Pancreas (tissue), 10 donors: ENCODE data around the gene NEURL4. TPM values are rescaled to one million over a fixed set of nuclear protein-coding genes. Genes with fewer than 3 reads are reported as not detected.

ENCODE experiments used
- ATAC-seq, 4 donors: fragments of 200-7000 bp; cut with Tn5 transposase; one replicate each; pipeline versions ENCODE4 v1.8.0 to v1.9.1; 2020; ENCODE audit warnings: mild to moderate bottlenecking in 4 of 4, moderate library complexity in 4 of 4
- DNase-seq, 6 donors: peaks; one replicate each; pipeline ENCODE4 v3.0.0-alpha.2; 2020
- FAIRE-seq: peaks from 2 replicates; lab custom pipeline; 2012; peaks lifted over from hg19 to GRCh38; lab: Jason Lieb, UNC
- H3K27ac ChIP-seq, 4 donors: fragments of 200-600 bp; sonication (generic); 1 replicate in 3 of 4; 2 replicates in 1 of 4; pipeline versions ENCODE4 v1.5.0 to v1.8.0; 2020
- H3K27me3 ChIP-seq, 4 donors: fragments of 200-600 bp; one replicate each; pipeline ENCODE4 v1.8.0; 2021
- H3K36me3 ChIP-seq, 3 donors: fragments of 200-600 bp; sonication (generic) in 1 of 3; one replicate each; pipeline versions ENCODE4 v1.5.0 to v1.8.0; 2020 to 2021
- H3K4me1 ChIP-seq, 3 donors: fragments of 200-600 bp; one replicate each; pipeline ENCODE4 v1.8.0; 2021
- H3K4me3 ChIP-seq, 4 donors: fragments of 200-600 bp; sonication (generic) in 2 of 4; one replicate each; pipeline versions ENCODE4 v1.5.0 to v1.8.0; 2020 to 2021
- H3K9me3 ChIP-seq, 4 donors: fragments of 200-600 bp; one replicate each; pipeline ENCODE4 v1.8.0; 2021
- WGBS, 2 donors: extraction: QIAGEN DNeasy Blood & Tissue Kit; methylation state at CpG; one replicate each; pipeline ENCODE4 v1.1.7; 2013; 5-methylcytosine and 5-hydroxymethylcytosine counted together
- intact Hi-C, 3 donors: fragments of 100-400 bp; cut with DNase I; formaldehyde crosslinking; loops; one replicate each; pipeline versions ENCODE4 v1.11.1 to v1.14.2; 2022
- polyA plus RNA-seq, 2 donors: library from polyadenylated mRNA; stranded (reverse); fragments of 200-250 nt; gene quantifications; one replicate each; pipeline ENCODE4 v1.2.3, GENCODE V29; 2013
- total RNA-seq, 6 donors: library from RNA; stranded (reverse); fragmentation: NEBNext Ultra II Directional in 4 of 6; extraction: Animal tissue kit (Norgen Biotek cat#: 25700) in 4 of 6; gene quantifications; one replicate each; pipeline versions ENCODE4 v1.2.1 to v1.2.4, GENCODE V29; 2021 to 2023
- TF ChIP-seq, protein P1 (sequence below), 4 donors: fragments of 200-600 bp; sonication (generic) in 3 of 4; IDR thresholded peaks; one replicate each; pipeline versions ENCODE4 v1.5.0 to v1.8.0; 2021; ENCODE audit warnings: antibody characterized with exemption in 4 of 4
- donor health status: healthy with polysubstance abuse.
- donor health status: DM: no; HTN: no; CAD: no; lungs with moderate emphysema.
- donor health status: DM: no; HTN: no; CAD: no.
- donor health status: control.
- donor health status: control.
- donor health status: Bipolar disorder and iron deficiency.
- donor health status: DM: yes; HTN: yes; CAD: no.
- donor health status: DM: no; HTN: no; CAD: no.
- donor health status: DM: no; HTN: no; CAD: no.
- donor health status: DM: yes; HTN: yes; CAD: no.

The NEURL4 gene
- total and polyA plus RNA-seq, 8 donors: 12.6 to 72.1 (median 18.3) TPM

DNA sequence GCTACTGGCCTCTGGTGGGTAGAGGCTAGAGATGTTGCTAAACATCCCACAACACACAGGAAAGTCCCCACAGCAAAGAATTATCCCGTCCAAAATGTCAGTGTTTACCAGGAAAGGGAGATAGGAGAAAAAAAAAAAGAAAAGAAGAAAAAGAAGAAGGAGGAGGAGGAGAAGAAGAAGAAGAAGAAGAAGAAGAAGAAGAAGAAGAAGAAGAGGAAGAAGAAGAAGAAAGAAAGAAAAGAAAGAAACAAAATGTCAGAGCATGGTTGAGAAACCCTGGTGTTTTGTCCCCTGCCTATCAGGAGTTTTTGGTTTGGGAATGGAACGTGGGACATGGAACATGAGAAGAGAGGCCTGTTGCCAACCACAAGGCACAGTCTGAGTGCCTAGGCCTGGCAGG lies 28.2 kb upstream of the NEURL4 start:
- no peak for FAIRE-seq
- no peaks in the 10 kb centered on the region for H3K9me3 ChIP-seq
- no peak for DNase-seq
- H3K4me1 ChIP-seq: peaks cover 0 to 12% (median 8%) of the 10 kb centered on the region in 3 donors
- no peak overlapping the region for H3K4me3 ChIP-seq
- ATAC-seq: no peak
- H3K27ac ChIP-seq: no peak overlapping the region
- WGBS, 2 donors: 61 to 77% methylated on average over 2 of the region's 2 CpGs
- H3K36me3 ChIP-seq: no peaks in the 10 kb centered on the region
- TF ChIP-seq, protein P1, sequence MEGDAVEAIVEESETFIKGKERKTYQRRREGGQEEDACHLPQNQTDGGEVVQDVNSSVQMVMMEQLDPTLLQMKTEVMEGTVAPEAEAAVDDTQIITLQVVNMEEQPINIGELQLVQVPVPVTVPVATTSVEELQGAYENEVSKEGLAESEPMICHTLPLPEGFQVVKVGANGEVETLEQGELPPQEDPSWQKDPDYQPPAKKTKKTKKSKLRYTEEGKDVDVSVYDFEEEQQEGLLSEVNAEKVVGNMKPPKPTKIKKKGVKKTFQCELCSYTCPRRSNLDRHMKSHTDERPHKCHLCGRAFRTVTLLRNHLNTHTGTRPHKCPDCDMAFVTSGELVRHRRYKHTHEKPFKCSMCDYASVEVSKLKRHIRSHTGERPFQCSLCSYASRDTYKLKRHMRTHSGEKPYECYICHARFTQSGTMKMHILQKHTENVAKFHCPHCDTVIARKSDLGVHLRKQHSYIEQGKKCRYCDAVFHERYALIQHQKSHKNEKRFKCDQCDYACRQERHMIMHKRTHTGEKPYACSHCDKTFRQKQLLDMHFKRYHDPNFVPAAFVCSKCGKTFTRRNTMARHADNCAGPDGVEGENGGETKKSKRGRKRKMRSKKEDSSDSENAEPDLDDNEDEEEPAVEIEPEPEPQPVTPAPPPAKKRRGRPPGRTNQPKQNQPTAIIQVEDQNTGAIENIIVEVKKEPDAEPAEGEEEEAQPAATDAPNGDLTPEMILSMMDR (IDR thresholded peaks at IDR 0.05): no peak
- no peaks in the 10 kb centered on the region for H3K27me3 ChIP-seq
- intact Hi-C loops: loop anchor here in 2 of 3 donors (10.0 kb wide), 3 partner anchors 77 to 227 kb away; partner anchors contain the start of genes FGF11 (in 2 of the 2), TMEM102 (in 2 of the 2), MPDU1 (in 1 of the 2) and TNFSF13 (in 1 of the 2)

DNA sequence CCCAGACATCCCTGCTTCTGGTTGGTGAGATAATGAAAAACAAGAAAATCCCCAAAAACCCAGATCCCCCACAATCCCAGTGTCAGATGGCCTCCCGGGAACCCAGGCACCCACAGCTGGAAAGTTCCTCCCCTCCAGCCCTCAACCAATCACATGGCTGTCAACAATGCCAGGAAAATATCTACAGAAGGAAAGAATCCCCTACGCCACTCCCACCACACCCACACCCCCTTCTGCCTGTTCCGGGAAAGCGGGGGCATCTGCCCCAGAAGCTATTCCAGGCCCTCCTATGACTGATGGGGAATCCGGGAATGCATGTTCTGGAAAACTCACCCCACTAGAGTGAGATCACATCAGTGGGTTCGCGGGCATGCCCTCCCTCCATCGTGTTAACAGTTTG lies 27.6 kb upstream of the NEURL4 start:
- ATAC-seq (no peak), DNase-seq (no peak), FAIRE-seq (no peak)
- intact Hi-C loops: loop anchor here in 2 of 3 donors (10.0 kb wide), 3 partner anchors 78 to 228 kb away; partner anchors contain the start of genes FGF11 (in 2 of the 2), TMEM102 (in 2 of the 2), MPDU1 (in 1 of the 2) and TNFSF13 (in 1 of the 2)
- H3K36me3 ChIP-seq: no peaks in the 10 kb centered on the region
- H3K27me3 ChIP-seq: no peaks in the 10 kb centered on the region
- TF ChIP-seq, protein P1 (IDR thresholded peaks at IDR 0.05): no peak
- WGBS, 2 donors: 59 to 64% methylated on average over 8 of the region's 8 CpGs
- H3K9me3 ChIP-seq: no peaks in the 10 kb centered on the region
- peaks cover 0 to 12% (median 8%) of the 10 kb centered on the region in 3 donors for H3K4me1 ChIP-seq
- H3K27ac ChIP-seq: no peak overlapping the region
- no peak overlapping the region for H3K4me3 ChIP-seq

DNA sequence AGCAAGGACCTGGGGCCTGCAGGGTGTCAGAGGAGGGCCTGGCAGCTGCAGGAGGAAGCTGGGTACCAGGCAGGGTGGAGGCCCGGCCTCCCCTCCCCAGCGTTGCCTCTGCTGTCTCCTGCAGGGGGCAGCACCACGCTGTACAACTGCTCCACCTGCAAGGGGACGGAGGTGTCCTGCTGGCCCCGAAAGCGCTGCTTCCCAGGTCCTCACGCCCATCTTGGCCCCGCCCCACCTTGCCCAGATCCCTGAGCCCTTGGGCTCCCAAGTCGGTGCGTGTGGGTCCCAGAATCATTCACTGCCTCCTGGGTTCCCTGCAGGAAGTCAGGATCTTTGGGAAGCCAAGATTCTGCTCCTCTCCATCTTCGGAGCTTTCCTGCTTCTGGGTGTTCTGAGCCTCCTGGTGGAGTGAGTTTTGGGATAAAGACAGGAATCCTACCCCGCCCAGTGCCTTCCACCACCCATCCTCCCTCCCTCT lies 27.0 kb upstream of the NEURL4 start:
- TF ChIP-seq, protein P1 (IDR thresholded peaks at IDR 0.05): peak; percentile 62 to 88 (median 80)
- no peak overlapping the region for H3K4me3 ChIP-seq
- peak; percentile 75 to 93 (median 88) for DNase-seq
- 6% methylated on average over 12 of the region's 12 CpGs for WGBS, 2 donors
- H3K36me3 ChIP-seq: no peaks in the 10 kb centered on the region
- FAIRE-seq: no peak
- H3K27ac ChIP-seq: no peak overlapping the region
- H3K4me1 ChIP-seq: peaks cover 0 to 12% (median 8%) of the 10 kb centered on the region in 3 donors
- intact Hi-C loops: loop anchor here in 2 of 3 donors (10.0 kb wide), 3 partner anchors 79 to 229 kb away; partner anchors contain the start of genes FGF11 (in 2 of the 2), TMEM102 (in 2 of the 2), MPDU1 (in 1 of the 2) and TNFSF13 (in 1 of the 2)
- H3K27me3 ChIP-seq: no peaks in the 10 kb centered on the region
- no peaks in the 10 kb centered on the region for H3K9me3 ChIP-seq
- ATAC-seq: peak; percentile 21 to 61 (median 54)

DNA sequence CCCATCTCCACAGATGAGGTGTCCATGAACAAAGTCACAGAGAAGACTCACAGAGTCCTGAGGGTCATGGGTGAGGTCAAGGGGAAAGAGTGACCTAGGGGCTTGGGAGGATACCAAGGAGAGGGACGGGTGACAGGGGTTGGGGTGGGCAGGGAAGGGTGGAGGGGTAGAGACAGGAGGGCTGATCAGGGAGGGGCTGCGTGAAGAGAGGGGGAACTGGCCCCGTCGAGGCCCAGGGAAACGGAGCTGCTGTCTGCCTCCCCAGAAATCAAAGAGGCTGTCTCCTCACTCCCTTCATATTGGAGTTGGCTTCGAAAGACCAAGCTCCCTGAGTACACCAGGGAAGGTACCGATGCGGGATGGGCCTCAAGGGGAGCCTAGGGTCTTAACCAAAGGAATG lies 26.4 kb upstream of the NEURL4 start:
- ATAC-seq: no peak
- H3K4me3 ChIP-seq: no peak overlapping the region
- H3K27me3 ChIP-seq: no peaks in the 10 kb centered on the region
- peaks cover 0 to 14% (median 8%) of the 10 kb centered on the region in 3 donors for H3K4me1 ChIP-seq
- H3K9me3 ChIP-seq: no peaks in the 10 kb centered on the region
- intact Hi-C loops: loop anchor here in 2 of 3 donors (10.0 kb wide), 3 partner anchors 79 to 229 kb away; partner anchors contain the start of genes FGF11 (in 2 of the 2), TMEM102 (in 2 of the 2), MPDU1 (in 1 of the 2) and TNFSF13 (in 1 of the 2)
- 71 to 77% methylated on average over 8 of the region's 8 CpGs for WGBS, 2 donors
- H3K36me3 ChIP-seq: no peaks in the 10 kb centered on the region
- TF ChIP-seq, protein P1 (IDR thresholded peaks at IDR 0.05): no peak
- DNase-seq: no peak
- H3K27ac ChIP-seq: no peak overlapping the region
- FAIRE-seq: no peak
